Erythroblast (primary cell): ENCODE data around the gene CDKN2C.

Source experiments
- GATA1 ChIP-seq: IDR thresholded peaks from 2 replicates; pipeline ENCODE4 v1.6.1; 2011; ENCODE audit warnings: low read depth, mild to moderate bottlenecking, control low read depth, low read length, moderate library complexity
- POLR2A ChIP-seq: IDR thresholded peaks from 2 replicates; pipeline ENCODE4 v1.6.1; 2011; ENCODE audit warnings: mild to moderate bottlenecking, low read length

GRCh38 chr1:50994997-50995396 lies 25.0 kb downstream of the CDKN2C start:
- TF ChIP-seq POLR2A = no peak
- no peak for TF ChIP-seq GATA1
